ENCODE data around the gene KIF3B.

DNA sequence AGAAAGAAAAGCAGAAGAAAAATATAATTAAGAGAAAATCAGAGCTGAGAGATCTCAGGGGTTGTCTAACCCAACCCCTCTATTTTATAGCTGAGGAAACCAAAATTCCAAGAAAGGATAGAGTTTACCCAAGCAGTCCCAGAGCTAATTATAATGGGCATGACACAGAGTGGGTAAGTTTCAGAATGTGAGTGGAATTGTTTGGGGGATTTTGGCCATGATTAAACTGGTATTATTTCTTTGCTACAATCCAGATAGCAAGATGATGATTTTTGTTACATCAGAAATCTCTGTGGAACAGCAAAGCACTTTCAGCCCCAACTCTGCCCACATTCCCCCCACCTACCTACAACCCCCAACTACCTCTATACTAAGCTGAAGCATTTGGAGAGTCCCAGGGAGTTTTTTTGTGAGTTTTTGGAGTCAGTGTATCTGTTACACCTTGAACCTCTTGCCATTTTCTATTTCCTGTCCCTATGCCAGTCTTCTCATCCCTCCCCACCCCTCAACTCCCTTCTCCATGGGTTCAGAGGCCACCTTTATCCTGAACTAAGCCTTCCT is 45.0 kb upstream of the KIF3B start:
- TF ChIP-seq, protein P1, sequence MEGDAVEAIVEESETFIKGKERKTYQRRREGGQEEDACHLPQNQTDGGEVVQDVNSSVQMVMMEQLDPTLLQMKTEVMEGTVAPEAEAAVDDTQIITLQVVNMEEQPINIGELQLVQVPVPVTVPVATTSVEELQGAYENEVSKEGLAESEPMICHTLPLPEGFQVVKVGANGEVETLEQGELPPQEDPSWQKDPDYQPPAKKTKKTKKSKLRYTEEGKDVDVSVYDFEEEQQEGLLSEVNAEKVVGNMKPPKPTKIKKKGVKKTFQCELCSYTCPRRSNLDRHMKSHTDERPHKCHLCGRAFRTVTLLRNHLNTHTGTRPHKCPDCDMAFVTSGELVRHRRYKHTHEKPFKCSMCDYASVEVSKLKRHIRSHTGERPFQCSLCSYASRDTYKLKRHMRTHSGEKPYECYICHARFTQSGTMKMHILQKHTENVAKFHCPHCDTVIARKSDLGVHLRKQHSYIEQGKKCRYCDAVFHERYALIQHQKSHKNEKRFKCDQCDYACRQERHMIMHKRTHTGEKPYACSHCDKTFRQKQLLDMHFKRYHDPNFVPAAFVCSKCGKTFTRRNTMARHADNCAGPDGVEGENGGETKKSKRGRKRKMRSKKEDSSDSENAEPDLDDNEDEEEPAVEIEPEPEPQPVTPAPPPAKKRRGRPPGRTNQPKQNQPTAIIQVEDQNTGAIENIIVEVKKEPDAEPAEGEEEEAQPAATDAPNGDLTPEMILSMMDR (CRISPR knock-in tag; IDR thresholded peaks at IDR 0.05) = no peak
- TF ChIP-seq ZNF577 (CRISPR knock-in tag; IDR thresholded peaks at IDR 0.05; ENCODE audit: borderline replicate concordance, low read depth) = no peak
- no peak for TF ChIP-seq MYNN (CRISPR knock-in tag; IDR thresholded peaks at IDR 0.05; ENCODE audit: low read depth)
- TF ChIP-seq CBFB (CRISPR knock-in tag; IDR thresholded peaks at IDR 0.05) = no peak
- no peak for TF ChIP-seq MEF2D (CRISPR knock-in tag; IDR thresholded peaks at IDR 0.05)
- no peak for TF ChIP-seq GABPA (IDR thresholded peaks at IDR 0.05; ENCODE audit: low read depth, low read length)
- no peak for TF ChIP-seq GABPA (CRISPR knock-in tag; IDR thresholded peaks at IDR 0.05; ENCODE audit: low read depth)
- no peak for TF ChIP-seq FOXK1 (CRISPR knock-in tag; IDR thresholded peaks at IDR 0.05; ENCODE audit: borderline replicate concordance, low read depth)
- TF ChIP-seq SIX1 (CRISPR knock-in tag; IDR thresholded peaks at IDR 0.05; ENCODE audit: borderline replicate concordance) = no peak
- no peak for TF ChIP-seq THYN1 (CRISPR knock-in tag; IDR thresholded peaks at IDR 0.05; ENCODE audit: borderline replicate concordance, low read depth)
- TF ChIP-seq, protein P2, sequence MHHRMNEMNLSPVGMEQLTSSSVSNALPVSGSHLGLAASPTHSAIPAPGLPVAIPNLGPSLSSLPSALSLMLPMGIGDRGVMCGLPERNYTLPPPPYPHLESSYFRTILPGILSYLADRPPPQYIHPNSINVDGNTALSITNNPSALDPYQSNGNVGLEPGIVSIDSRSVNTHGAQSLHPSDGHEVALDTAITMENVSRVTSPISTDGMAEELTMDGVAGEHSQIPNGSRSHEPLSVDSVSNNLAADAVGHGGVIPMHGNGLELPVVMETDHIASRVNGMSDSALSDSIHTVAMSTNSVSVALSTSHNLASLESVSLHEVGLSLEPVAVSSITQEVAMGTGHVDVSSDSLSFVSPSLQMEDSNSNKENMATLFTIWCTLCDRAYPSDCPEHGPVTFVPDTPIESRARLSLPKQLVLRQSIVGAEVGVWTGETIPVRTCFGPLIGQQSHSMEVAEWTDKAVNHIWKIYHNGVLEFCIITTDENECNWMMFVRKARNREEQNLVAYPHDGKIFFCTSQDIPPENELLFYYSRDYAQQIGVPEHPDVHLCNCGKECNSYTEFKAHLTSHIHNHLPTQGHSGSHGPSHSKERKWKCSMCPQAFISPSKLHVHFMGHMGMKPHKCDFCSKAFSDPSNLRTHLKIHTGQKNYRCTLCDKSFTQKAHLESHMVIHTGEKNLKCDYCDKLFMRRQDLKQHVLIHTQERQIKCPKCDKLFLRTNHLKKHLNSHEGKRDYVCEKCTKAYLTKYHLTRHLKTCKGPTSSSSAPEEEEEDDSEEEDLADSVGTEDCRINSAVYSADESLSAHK (CRISPR knock-in tag; IDR thresholded peaks at IDR 0.05; ENCODE audit: borderline replicate concordance) = no peak
- TF ChIP-seq, protein P3, sequence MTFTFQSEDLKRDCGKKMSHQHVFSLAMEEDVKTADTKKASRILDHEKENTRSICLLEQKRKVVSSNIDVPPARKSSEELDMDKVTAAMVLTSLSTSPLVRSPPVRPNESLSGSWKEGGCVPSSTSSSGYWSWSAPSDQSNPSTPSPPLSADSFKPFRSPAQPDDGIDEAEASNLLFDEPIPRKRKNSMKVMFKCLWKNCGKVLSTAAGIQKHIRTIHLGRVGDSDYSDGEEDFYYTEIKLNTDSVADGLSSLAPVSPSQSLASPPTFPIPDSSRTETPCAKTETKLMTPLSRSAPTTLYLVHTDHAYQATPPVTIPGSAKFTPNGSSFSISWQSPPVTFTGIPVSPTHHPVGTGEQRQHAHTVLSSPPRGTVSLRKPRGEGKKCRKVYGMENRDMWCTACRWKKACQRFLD (CRISPR knock-in tag; IDR thresholded peaks at IDR 0.05; ENCODE audit: borderline replicate concordance) = no peak
